HG03108 (cell line): ENCODE results near the gene ZNF189.
A peak's percentile ranks its signal among the peaks of the same experiment; 100 is the strongest.

Experiments
- ATAC-seq: cut with Tn5 transposase; IDR thresholded peaks from one replicate; pipeline ENCODE4 v1.9.1; 2021; ENCODE audit warnings: moderate library complexity; ENCODE audit not compliant: unreplicated experiment

Gene ZNF189

GRCh38 chr9:101417977-101418376, 19.3 kb downstream of the ZNF189 start:
- no peak for ATAC-seq

- no peak for ATAC-seq
Observed at GRCh38 chr9:101418518-101419430, 20.1 kb downstream of the ZNF189 start.

DNA sequence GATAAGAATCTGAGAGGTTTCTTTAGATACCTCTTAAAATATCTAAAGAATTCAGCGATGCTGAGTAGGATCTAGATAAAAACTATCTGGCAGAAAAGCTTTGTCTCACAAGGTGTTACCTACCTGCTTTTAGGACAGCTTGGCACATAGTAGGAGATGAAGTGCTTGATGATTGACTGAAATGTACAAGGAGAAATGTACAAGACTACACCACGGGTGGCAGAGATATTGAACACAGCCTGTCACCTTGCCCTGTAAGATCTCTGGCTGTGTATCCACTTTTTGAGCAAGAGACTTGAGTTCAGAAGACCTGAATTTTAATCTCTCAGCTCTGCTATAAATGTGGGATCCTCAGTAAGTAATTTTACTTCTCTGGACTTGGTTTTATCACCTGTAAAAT, 21.2 kb downstream of the ZNF189 start:
- ATAC-seq = no peak

GRCh38 chr9:101421653-101422065, 23.0 kb downstream of the ZNF189 start:
- no peak for ATAC-seq

DNA sequence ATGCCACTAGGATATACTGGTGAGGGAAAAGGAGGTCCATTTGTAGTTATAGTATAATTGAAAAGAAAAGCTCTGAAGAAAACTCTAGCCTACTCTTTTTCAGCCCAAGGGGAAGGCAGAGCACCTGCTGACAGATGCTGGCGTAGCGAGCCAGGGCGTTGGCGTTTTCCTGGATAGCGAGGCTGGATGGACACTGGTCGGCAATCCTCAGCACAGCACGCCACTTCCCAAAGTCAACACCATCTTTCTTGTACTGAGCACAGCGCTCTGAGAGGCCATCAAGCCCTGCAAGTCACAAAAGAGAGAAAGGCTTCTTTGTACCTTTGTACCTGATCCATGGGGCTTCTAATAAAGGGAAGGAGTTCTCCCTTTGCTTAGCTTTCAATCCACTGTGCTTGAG, 28.7 kb downstream of the ZNF189 start:
- no peak for ATAC-seq

GRCh38 chr9:101427957-101428655, 29.5 kb downstream of the ZNF189 start:
- ATAC-seq = peak; percentile 60

DNA sequence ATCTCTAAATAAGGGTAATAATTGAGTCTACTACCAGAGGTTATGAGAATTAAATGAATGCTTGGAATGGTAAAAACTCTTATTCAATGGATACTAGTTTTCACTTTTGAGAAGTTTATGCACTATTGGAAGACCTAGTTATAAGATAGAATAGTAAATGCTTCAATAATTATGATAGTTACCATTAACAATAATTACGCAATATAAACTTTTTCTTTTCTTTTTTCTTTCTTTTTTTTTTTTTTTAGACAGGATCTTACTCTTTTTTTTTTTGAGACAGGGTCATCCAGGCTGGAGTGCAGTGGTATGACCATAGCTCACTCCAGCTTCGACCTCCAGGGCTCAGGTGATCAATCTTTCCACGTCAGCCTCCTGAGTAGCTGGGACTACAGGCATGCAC, 30.3 kb downstream of the ZNF189 start:
- no peak for ATAC-seq

- no peak for ATAC-seq
Observed at GRCh38 chr9:101429736-101430135, 31.1 kb downstream of the ZNF189 start.

DNA sequence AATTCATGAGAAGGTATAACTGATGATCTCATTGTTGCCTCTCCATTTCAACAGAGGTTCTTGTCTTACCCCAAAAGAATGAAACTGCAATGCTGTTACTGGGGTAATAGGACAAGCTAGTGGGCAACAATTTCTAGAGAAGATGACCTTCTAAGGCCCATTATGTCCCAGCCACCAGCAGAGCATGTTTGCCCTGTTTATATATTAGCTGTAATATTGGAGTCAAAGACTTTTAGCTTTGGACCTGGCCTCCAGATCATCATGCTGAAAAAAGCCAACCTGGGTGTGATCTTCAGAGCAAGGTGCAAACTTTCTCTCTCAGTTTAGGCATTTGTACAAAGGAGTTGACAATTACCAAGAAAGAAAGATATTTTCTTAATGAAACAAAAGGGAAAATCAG, 33.5 kb downstream of the ZNF189 start:
- no peak for ATAC-seq

- ATAC-seq = no peak
Observed at GRCh38 chr9:101432740-101433139, 34.1 kb downstream of the ZNF189 start.

DNA sequence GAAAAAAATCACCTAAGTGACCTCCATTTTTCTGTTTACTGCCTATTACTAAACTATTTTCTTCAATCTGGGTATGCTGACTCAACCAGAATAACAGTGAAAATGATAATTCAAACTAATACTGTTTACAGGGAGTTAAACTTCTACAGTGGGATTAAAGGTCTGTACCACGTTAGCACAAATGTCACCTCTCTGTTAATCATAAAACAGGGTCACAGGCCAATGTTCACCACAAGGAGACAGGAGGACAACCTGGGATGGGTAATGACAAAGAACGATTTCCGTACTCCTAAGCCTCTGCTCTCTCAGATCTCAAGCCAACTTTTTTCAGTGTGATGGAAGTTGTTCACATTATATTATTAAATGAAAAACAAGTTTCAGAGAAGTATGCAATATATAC, 34.6 kb downstream of the ZNF189 start:
- ATAC-seq = no peak

- no peak for ATAC-seq
Observed at GRCh38 chr9:101434998-101435397, 36.3 kb downstream of the ZNF189 start.

DNA sequence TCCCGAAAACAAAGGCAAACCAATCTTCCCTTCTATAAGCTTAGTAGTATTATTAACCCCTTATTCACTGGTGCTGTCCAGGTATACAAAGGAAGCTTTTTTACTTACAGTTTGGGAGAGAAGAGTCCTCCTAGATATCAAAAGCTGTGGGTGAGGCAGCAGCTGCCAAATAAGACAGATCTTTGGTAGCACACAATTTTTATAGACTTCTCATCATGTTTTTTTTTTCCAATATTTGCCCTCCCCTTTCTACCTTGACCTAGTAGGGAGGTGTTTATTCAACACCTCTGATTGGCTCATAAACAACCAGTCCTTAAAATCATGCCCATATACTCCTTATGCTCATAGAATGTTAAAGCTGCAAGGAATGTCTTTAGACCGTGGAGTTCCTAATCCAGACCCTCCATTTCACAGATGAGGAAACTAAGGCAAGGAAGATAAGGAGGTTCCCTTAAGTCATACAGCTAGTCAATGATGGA, 37.0 kb downstream of the ZNF189 start, which contains the start of gene ALDOB:
TSS of gene ALDOB (minus strand) at position 174 of the 479 bp plus-strand sequence. CDS start 4,887 bp downstream, outside the sequence.
- ATAC-seq = no peak

DNA sequence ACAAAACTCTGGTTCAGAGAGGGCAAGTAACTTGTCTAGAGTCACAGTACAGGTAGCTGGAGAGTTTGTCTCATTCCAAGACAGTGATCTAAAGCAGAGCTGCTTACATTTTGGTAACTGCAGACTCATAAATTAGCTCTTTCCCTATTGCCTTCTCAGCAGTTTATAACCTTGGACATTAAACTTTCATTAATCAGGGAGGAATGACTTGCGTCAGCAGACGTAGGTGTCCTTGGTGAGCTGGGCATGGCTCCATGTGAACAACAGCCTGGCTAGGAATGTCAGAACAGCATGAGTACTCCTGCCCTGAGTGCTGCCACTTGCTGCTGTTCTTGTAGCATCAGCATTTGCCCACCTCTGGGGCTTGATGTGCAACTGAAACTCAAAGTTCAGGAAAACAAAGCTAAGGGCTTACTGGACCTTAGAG, 39.2 kb downstream of the ZNF189 start:
- no peak for ATAC-seq

DNA sequence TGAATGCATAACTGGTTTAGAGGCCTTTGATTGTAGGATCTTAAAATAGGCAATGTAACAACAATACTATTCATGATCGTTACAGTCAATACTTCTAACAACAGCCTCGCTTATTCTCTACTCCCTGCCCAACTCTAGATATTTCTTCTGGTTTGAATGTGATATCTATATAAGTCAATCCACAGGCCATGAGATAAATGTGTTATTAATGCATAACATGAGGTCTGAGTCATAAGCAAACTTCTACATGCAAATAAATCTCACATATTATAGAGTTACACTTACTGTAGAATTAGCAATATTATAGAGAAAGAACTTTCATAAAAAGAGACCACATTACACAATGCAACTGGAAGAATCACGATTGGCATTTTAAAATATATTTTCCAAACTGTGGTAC, 39.9 kb downstream of the ZNF189 start:
- ATAC-seq = no peak

GRCh38 chr9:101440714-101441230, 42.1 kb downstream of the ZNF189 start:
- ATAC-seq = no peak

GRCh38 chr9:101442318-101442717, 43.7 kb downstream of the ZNF189 start:
- ATAC-seq = no peak

DNA sequence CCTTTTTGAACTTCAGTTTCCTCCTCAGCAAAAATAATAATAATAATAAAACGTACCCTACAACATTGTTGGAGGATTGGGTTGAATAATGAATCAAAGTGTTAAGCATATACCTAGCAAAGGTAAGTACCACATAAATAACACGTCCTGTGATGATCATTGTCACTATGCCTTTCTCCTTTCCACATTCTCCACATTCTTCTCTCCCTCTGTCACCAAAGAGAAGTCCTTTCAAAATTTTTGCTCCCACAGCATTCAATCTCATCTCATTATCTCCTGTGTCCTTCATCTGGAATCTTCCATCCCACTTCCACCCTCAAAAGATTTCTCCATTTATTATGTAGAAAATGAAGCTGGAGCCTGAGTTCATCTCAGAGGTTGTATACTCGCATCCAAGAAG, 44.1 kb downstream of the ZNF189 start:
- no peak for ATAC-seq

- ATAC-seq = no peak
Observed at GRCh38 chr9:101443364-101443771, 44.7 kb downstream of the ZNF189 start.

- ATAC-seq = no peak
Observed at GRCh38 chr9:101445353-101446029, 46.8 kb downstream of the ZNF189 start.

DNA sequence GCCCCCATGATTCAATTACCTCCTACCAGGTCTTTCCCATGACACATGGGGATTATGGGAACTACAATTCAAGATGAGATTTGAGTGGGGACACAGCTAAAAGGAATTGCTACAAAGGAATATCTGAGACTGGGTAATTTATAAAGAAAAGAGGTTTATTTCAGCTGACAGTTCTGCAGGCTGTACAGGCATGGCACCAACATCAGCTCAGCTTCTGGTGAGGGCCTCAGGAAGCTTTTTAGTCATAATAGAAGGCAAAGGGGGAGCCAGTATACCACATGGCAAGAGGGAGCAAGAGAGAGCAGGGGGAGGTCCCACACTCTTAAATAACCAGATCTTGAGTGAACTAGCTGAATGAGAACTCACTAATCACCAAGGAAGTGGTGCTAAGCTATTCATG, 48.1 kb downstream of the ZNF189 start:
- no peak for ATAC-seq
